Gastrocnemius medialis (tissue), 4 donors: ENCODE measurements around the gene EVC. TPM values are rescaled to one million over a fixed set of nuclear protein-coding genes. Genes with fewer than 3 reads are reported as not detected.

ENCODE experiments used
- ATAC-seq, 2 donors: fragments of 150-250 bp; one replicate each; pipeline ENCODE4 v1.9.1; 2016
- DNase-seq, 2 donors: peaks; one replicate each; pipeline ENCODE4 v3.0.0-alpha.2; 2019
- H3K27ac ChIP-seq, 4 donors: fragments of 200-600 bp; sonication (generic); 1 replicate in 1 of 4; 2 replicates in 3 of 4; pipeline ENCODE4 v1.5.1; 2016 to 2018; ENCODE audit warnings: mild to moderate bottlenecking in 2 of 4, moderate library complexity in 1 of 4
- H3K27me3 ChIP-seq, 3 donors: fragments of 200-600 bp; sonication (generic) in 2 of 3; 1 replicate in 1 of 3; 2 replicates in 2 of 3; pipeline versions ENCODE4 v1.5.1 to v1.6.0; 2016 to 2019; ENCODE audit warnings: mild to moderate bottlenecking in 1 of 3, moderate library complexity in 1 of 3
- H3K36me3 ChIP-seq, 2 donors: fragments of 200-600 bp; sonication (generic) in 1 of 2; one replicate each; pipeline ENCODE4 v1.5.1; 2017 to 2018
- H3K4me1 ChIP-seq, 2 donors: fragments of 200-600 bp; sonication (generic) in 1 of 2; one replicate each; pipeline ENCODE4 v1.5.1; 2016 to 2017; ENCODE audit warnings: mild to moderate bottlenecking in 2 of 2
- H3K4me3 ChIP-seq, 4 donors: fragments of 200-600 bp; sonication (generic) in 3 of 4; 1 replicate in 1 of 4; 2 replicates in 3 of 4; pipeline ENCODE4 v1.5.1; 2016 to 2019; ENCODE audit warnings: mild to moderate bottlenecking in 2 of 4
- H3K9me3 ChIP-seq, 3 donors: fragments of 200-600 bp; sonication (generic) in 2 of 3; 1 replicate in 1 of 3; 2 replicates in 2 of 3; pipeline ENCODE4 v1.5.1; 2016 to 2019
- CTCF ChIP-seq, 5 experiments: fragments of 450-650 bp in 3 of 5; fragments of 200-600 bp in 2 of 5; sonication (generic) in 2 of 5; IDR thresholded peaks in 4 of 5; conservative IDR thresholded peaks in 1 of 5; 1 replicate in 4 of 5; 2 replicates in 1 of 5; pipeline ENCODE4 v1.5.1; 2016 to 2019; ENCODE audit warnings: antibody characterized with exemption in 5 of 5, mild to moderate bottlenecking in 3 of 5, moderate library complexity in 3 of 5
- POLR2A ChIP-seq, 2 donors: fragments of 450-650 bp; IDR thresholded peaks; one replicate each; pipeline ENCODE4 v1.6.1; 2017; ENCODE audit warnings: antibody characterized with exemption in 2 of 2, mild to moderate bottlenecking in 2 of 2, moderate library complexity in 2 of 2
- in situ Hi-C, 4 donors: fragments of 200-750 bp; cut with MboI; loops; one replicate each; pipeline versions ENCODE4 v1.15.0 to v1.8.0; 2017; ENCODE audit warnings: low sequenced_read_pairs in 4 of 4
- intact Hi-C: fragments of 100-400 bp; cut with DNase I; formaldehyde crosslinking; loops from one replicate; pipeline ENCODE4 v1.15.1; 2023; ENCODE audit warnings: low total_unique reads
- total RNA-seq, 4 donors: library from RNA; depleted of rRNA; stranded (reverse); fragments of >200 nt; gene quantifications; one replicate each; pipeline versions ENCODE4 v1.1.0 to v1.2.3, GENCODE V29; 2016

Gene EVC
- total RNA-seq, 4 donors from 2014 or later, result 1.5 to 9.8 (median 2.0) TPM

DNA sequence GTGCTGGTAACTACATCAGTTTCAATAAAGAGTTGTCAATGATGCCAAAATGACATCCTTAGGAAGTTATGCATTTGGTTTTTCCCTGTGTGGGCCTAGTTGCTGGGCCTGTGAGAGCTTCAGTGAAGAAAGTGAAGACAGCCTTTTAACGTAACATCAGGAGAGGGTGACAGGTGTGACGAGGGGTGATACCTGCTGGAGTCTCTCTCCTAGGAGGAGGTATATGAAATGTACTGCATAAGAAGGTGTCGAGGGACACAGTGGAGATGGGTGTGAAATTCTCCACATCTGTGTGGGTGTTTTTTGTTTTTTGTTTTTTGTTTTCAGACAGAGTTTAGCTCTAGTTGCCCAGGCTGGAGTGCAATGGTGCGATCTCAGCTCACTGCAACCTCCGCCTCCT lies 49.2 kb downstream of the EVC start:
- Histone ChIP-seq H3K4me1 (no peaks in the 10 kb centered on the region), H3K27ac (no peak overlapping the region), H3K4me3 (no peak overlapping the region), H3K9me3 (no peaks in the 10 kb centered on the region), H3K36me3 (no peaks in the 10 kb centered on the region), H3K27me3 (no peaks in the 10 kb centered on the region)
- ATAC-seq (no peak), DNase-seq (no peak)
- in situ Hi-C loops, result no loop called here
- intact Hi-C loops, result no loop called here
- TF ChIP-seq CTCF (IDR thresholded peaks at IDR 0.05 in 4 of 5, conservative IDR thresholded peaks at IDR 0.05 in 1 of 5) (no peak), POLR2A (IDR thresholded peaks at IDR 0.05) (no peak)

DNA sequence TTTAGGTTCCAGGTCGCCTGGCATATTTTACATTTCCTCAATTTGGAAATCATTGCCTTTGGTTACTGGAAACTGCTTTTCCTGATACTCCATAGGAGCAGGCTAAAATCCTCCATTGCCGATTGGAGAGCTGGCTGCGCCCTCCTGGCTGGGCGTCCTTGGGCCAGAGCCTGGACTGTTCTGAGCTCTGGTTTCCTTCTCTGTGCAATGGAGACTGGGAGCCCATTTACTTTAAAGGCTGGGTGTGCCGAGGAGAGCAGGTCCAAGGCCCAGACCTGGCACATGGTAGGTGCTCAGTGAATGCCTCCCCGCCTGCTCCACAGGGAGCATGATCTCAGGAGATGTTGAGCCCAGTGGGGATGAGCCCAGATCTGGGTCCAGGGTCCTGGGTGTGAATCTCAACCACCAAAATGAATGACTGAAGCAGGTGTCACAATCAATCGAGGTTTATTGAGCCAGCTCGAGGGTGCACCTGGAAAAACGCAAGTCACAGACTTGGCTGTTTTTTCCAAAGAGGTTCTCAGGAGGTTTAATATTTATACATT lies 50.0 kb downstream of the EVC start:
- in situ Hi-C loops, result no loop called here
- intact Hi-C loops, result no loop called here

DNA sequence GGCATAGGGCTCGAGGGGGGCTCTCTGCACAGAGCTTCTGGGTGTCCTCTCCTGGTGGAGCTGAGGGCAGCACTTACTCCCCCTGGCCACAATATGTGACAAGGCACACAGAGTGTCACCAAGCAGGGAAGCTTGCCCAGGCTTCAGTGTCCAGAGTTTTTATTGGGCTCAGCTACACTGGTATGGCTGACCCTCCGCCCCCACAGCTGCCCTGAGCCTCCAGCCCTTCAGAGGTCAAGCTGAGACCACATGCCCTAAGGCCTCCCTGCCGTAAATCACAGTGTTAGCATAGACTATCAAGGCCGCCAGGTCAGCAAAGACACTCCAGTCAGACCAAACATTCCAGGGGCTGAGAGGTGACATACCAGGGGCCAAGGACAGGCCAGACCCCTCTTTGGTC lies 59.0 kb downstream of the EVC start:
- TF ChIP-seq CTCF (IDR thresholded peaks at IDR 0.05 in 4 of 5, conservative IDR thresholded peaks at IDR 0.05 in 1 of 5), result no peak
- TF ChIP-seq POLR2A (IDR thresholded peaks at IDR 0.05), result no peak
- no peak for ATAC-seq
- H3K9me3 ChIP-seq, result no peaks in the 10 kb centered on the region

More for the DNA sequence above, 50.0 kb downstream of the EVC start:
- Histone ChIP-seq H3K4me3 (no peak overlapping the region), H3K27me3 (no peaks in the 10 kb centered on the region), H3K9me3 (no peaks in the 10 kb centered on the region), H3K36me3 (no peaks in the 10 kb centered on the region), H3K4me1 (no peaks in the 10 kb centered on the region), H3K27ac (no peak overlapping the region)
- ATAC-seq (no peak), DNase-seq (no peak)
- TF ChIP-seq CTCF (IDR thresholded peaks at IDR 0.05 in 4 of 5, conservative IDR thresholded peaks at IDR 0.05 in 1 of 5) (no peak), POLR2A (IDR thresholded peaks at IDR 0.05) (no peak)

DNA sequence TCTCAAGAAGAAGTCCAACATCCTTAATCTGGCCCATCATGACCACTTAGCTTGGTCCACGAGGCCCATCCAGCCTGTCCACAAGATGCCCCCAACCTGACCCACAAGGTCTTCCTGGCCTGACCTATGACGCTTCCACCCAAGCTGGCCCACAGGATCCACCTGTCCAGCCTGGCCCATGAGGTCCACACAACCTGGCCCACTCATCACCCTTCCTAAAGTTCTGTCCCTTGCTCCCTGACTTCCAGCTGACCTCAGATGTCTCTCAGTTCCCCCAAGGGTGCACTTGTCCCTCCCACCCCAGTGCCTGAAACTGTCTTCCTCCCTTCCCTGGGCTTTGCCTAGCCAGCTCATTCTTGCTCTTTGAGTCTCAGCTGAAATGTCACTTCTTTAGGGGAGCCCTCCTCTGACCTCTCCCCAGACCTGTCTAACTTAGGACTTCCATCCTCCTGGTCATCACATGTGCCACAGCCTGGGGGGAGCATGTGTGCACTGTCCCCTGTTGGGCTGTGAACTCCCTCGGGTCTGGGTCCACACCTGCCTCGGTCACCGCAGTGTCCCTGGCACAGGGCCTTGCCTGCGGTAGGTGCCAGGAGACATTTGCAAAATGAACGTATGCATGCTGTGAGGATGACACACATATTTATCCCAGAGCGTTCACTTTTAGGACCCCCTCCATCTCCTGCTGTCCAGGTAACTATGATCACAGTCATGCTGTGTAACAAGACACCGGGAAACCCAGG lies 61.7 kb downstream of the EVC start:
- H3K36me3 ChIP-seq, result no peaks in the 10 kb centered on the region
- DNase-seq (no peak), ATAC-seq (no peak)
- no peak overlapping the region for H3K4me3 ChIP-seq
- no peak for TF ChIP-seq POLR2A (IDR thresholded peaks at IDR 0.05)
- no peak for TF ChIP-seq CTCF (IDR thresholded peaks at IDR 0.05 in 4 of 5, conservative IDR thresholded peaks at IDR 0.05 in 1 of 5)
- no peaks in the 10 kb centered on the region for H3K9me3 ChIP-seq
- in situ Hi-C loops (no loop called here), intact Hi-C loops (no loop called here)
- H3K4me1 ChIP-seq, result peaks cover 0 to 6% of the 10 kb centered on the region in 2 donors
- no peak overlapping the region for H3K27ac ChIP-seq
- no peaks in the 10 kb centered on the region for H3K27me3 ChIP-seq

More for the DNA sequence above, 59.0 kb downstream of the EVC start:
- Histone ChIP-seq H3K4me3 (no peak overlapping the region), H3K36me3 (no peaks in the 10 kb centered on the region), H3K4me1 (peaks cover 0 to under 1% of the 10 kb centered on the region in 2 donors), H3K27me3 (no peaks in the 10 kb centered on the region), H3K27ac (no peak overlapping the region)
- no peak for DNase-seq
- in situ Hi-C loops (no loop called here), intact Hi-C loops (no loop called here)
